Renal pelvis (tissue), 4 donors: Measurements from ENCODE around the gene LAIR2. TPM values are rescaled to one million over a fixed set of nuclear protein-coding genes. Genes with fewer than 3 reads are reported as not detected.
"Not testable (repeated sequence)": the region's sequence is repeated elsewhere in the genome, so short reads cannot be mapped to it uniquely, and the experiment has no call there.

ENCODE experiments used
- DNase-seq: peaks from one replicate; pipeline ENCODE4 v3.0.0-alpha.2; 2013
- polyA plus RNA-seq, 3 donors: library from polyadenylated mRNA; unstranded; fragments of 120-200 nt; gene quantifications; one replicate each; pipeline ENCODE4 v1.2.1, GENCODE V29; 2013; ENCODE audit not compliant: insufficient read length in 3 of 3

The LAIR2 gene
- polyA plus RNA-seq, 3 donors = 0.56 TPM; not detected in 2

DNA sequence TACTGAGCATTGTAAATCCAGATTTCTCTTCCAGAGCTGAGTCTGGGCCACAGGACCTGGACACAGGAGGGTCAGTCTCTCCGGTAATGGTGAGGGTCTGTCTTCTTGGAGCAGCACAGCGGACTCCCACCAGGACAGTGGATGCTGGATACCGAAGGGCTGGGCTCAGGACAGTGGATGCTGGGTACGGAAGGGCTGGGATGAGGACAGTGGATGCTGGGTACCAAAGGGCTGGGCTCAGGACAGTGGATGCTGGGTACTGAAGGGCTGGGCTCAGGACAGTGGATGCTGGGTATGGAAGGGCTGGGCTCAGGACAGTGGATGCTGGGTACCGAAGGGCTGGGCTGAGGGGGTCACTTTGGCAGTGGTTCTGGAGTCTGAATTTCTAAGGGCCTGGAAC lies 9.6 kb upstream of the LAIR2 start:
- not testable (repeated sequence) for DNase-seq

GRCh38 chr19:54493967-54494585 lies 8.6 kb upstream of the LAIR2 start:
- DNase-seq = no peak

DNA sequence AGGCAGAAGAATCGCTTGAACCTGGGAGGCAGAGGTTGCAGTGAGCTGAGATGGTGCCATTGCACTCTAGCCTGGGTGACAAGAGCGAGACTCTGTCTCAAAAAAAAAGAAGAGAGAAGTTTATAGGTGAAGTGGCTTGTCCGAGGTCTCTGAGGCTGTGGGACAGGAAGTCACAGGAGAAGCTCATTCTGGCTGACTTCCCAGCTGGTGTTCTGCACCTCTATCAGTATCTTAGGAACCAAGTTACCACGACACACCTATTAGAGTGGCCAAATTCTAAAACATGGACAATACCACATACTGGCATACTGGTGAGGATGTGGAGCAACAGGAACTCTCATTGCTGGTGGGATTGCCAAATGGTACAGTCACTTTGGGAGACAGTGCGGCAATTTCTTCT lies 7.3 kb upstream of the LAIR2 start:
- DNase-seq = not testable (repeated sequence)

DNA sequence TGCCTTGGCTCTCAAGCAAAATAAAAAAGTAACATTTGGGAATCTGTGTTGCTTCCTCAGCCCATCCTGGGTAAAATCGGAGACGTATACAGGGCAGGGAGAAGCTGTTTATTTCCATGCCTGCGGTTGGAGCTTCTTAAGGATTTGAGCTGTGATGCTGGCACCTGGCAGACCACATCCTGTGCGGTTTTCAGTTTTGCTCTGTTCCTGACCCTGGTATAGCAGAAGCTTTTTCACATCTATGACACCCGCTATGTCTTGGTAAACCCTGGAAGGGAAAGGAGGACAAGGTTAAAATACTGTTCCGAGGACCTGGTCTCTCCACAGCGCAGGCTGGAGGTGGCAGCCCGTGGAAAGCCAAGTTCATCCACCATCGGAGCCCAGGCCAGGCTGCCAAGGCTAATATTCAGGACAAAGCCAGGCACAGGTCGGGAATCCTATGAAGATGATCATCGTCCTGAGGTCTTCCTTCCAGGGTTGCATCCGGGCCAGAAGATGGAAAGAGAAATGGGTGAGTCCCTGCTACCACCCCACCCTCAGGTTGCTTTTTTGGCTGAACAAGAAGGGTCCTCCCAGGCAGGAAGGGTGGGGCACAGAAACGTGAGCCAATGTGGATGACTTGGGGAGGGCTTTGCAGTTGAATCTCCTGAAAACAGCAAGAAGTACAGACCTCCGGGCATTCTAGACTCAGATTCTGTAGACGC lies 4.7 kb upstream of the LAIR2 start:
- not testable (repeated sequence) for DNase-seq

DNA sequence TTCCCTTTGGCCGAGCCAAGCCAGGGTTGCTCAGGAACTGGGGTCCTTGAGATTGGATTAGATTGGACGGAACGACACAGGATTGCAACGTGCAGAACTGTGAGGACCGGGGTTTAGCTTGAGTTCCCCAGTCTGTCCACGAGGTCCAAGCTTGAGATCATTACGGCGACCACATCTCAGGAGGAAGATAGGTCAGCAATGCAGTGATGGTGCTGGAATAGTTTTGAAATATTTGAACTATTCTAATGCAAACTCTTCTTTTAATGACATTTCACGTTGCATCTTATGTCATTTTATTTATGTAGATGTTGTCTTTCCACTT lies 4.2 kb upstream of the LAIR2 start:
- DNase-seq = not testable (repeated sequence)

DNA sequence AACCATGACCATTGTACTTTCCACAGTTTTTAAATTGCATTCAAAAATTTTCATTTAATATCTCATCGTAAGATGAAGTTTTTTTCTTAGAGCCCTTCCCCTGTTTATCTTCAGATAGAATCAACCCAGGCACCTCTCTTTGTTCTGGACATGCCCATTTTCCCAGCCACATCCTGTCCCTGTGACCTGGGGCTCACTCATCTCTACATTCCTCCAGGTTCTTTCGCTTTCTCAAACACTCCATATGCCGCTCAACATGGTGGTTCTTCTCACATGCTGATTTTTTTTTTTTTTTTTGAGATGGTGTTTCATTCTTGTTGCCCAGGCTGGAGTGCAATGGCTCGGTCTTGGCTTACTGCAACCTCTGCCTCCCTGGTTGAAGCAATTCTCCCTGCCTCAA lies 2.9 kb downstream of the LAIR2 start:
- DNase-seq = not testable (repeated sequence)

- DNase-seq = no peak
Observed at GRCh38 chr19:54506079-54506478, 3.4 kb downstream of the LAIR2 start.

DNA sequence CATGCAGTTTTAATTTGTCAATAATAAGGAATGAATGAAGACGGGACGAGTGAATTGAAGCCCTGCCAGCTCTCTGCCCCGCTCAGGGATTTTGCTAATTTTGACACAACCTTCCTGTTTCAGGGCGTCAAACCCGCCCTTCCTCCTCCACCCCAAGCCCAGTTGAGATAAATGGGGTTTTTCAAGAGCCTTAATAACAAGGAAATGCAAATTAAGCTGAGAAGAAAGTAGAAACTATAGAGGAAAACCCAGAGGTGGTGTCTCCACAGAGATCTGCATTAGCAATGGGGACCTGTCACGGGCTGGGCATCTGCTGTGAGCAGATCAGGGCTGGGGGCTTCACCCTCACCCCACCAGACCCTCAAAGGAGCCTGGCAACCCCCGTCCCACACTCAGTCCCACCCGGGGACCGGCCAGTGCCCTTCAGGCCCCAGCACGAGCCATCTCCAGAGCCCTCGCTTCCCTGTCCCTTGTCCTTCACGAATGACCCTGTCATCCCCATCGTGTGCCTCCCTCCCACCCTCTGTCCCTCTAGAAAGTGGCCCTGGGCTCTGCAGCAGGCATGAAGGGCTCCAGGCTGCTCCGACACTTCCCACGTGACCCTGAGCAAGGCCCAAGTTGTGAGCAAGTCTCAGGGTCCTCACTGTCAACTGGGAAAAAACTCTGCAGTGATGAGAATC lies 4.5 kb downstream of the LAIR2 start:
- not testable (repeated sequence) for DNase-seq

GRCh38 chr19:54507824-54508223 lies 5.2 kb downstream of the LAIR2 start:
- DNase-seq = no peak

- DNase-seq = not testable (repeated sequence)
Observed at GRCh38 chr19:54508487-54508886, 5.9 kb downstream of the LAIR2 start.

GRCh38 chr19:54509200-54509940 lies 6.7 kb downstream of the LAIR2 start:
- not testable (repeated sequence) for DNase-seq

GRCh38 chr19:54515156-54515555 lies 12.5 kb downstream of the LAIR2 start:
- DNase-seq = no peak

DNA sequence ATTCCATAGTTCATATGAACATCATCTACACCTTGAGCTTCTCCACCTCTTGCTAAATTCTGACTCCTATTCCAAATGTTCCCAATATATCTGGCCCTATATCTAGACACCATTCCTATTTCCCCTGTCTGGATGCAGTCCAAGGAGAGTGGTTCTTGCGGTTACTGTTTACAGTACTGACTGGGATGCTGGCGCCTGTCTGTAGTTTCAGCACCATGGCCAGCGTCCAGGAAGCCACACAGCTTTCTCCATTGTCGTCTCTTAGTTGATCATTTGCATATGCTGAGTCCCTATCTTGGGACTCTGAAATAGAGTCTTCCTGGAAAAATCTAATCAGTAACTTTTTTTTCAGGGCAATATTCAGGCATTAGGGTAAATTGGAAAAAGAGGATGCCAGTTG lies 14.9 kb downstream of the LAIR2 start:
- DNase-seq = peak; percentile 79

DNA sequence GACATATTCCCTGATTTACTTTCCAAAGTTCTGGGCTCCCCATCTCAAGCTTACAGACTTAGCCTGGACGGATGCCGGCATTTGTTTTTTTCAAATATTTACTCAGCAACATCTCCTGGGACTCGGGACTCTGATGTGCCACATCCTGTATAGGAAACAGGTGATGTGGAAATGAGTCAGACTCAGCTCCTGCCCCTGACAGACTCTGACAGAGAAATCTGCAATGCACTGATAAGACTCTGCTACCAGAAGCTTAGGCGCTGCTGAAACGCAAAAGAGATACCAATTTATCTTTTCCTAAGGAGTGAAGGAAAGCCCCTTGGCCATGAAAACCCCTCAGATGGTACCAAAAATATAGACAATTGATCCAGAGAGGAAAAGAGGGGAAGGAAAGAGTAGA lies 16.2 kb downstream of the LAIR2 start:
- DNase-seq = no peak

- DNase-seq = no peak
Observed at GRCh38 chr19:54521022-54521859, 18.6 kb downstream of the LAIR2 start.

DNA sequence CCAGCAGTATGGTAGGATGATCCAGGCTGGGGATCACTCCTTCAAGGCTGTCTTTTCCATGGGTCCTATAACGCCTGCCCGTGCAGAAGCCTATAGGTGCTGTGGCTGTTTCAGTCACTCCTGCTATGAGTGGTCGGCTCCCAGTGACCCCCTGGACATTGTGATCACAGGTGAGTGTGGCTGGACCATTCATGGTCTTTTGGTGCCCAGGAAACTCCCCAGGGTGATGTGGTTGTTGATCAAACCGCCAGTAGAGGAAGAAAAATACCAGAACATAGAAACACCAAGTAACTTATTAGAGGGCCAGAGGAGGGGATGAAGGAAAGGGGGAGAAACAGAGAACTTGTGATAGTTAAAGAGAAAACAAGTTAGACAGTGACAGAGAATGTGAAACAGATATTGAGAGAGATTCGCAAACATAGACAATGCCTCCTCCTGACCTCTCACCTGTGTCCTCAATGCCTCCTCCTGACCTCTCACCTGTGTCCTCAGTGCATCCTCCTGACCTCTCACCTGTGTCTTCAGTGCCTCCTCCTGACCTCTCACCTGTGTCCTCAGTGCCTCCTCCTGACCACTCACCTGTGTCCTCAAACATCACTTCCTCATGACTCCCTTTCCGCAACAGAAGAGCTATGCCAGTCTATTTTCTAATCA lies 19.4 kb downstream of the LAIR2 start:
- no peak for DNase-seq

GRCh38 chr19:54523403-54523802 lies 20.8 kb downstream of the LAIR2 start:
- DNase-seq = no peak

DNA sequence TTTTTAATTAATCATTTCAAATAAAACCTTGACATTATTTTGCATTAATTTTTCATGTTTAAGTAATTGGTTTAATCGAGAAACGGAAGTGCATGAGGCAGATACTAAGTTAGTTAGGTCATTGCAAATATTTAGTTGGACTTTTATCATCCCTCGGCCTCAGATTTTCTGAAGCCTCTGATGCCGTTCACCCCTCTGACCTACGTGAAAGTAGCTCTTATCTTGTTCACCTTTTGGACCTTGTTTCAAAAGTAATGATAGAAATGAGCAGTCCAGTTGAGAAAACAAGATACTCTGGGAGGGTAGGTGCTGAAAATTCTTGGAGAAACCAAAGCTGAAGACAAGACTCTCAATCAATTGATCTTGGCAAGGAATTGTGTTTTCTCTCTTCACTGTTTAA lies 23.0 kb downstream of the LAIR2 start:
- no peak for DNase-seq

DNA sequence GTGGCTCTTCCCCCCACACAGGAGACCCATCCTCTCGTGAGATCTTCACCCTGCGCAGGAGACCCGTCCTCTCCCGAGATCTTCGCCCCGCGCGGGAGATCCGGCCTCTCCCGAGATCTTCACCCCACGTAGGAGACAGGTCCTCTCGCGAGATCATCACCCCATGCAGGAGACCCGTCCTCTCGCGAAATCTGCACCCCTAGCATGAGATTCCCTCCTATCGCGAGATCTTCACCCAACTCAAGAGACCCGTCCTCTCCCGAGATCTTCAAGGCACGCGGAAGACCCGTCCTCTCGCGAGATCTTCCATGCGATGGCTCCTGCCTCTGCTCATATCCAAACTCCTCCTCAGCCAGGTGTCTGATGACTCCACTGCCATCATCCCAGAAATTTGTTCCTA lies 24.3 kb downstream of the LAIR2 start:
- no peak for DNase-seq

- DNase-seq = no peak
Observed at GRCh38 chr19:54530866-54531265, 28.2 kb downstream of the LAIR2 start.

DNA sequence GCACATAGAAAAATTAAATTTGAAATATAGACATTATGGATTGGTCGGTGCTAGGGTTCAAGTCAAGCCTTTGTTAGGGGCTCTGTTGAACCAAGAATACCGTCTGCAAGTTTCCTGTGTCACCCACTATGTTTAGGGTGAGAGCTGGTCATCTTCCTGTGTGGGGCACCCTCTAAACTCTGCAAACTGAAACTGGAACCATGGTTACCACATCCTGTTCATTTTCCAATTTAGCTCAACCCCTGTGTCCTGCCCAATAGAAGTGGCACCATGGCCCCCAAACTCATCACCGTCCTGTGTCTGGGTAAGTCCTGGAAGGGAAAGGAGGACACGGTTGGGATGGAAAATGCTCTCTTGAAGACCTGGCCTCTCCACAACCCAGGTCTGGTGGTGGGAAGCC lies 29.9 kb downstream of the LAIR2 start:
- DNase-seq = no peak
